ENCODE measurements around the gene EVC. TPM values are rescaled to one million over a fixed set of nuclear protein-coding genes. Genes with fewer than 3 reads are reported as not detected.

The EVC gene
- total and polyA plus RNA-seq, 4 donors, result 2.9 to 40.8 (median 13.6) TPM

- H3K27me3 ChIP-seq (ENCODE audit: control insufficient read depth in 3 of 3, insufficient read depth in 3 of 3, low read length in 2 of 3), result no peaks in the 10 kb centered on the region
- H3K9ac ChIP-seq (ENCODE audit: insufficient read depth in 1 of 2, low read length in 2 of 2), result no peak overlapping the region
- H3K27ac ChIP-seq (ENCODE audit: low read depth in 1 of 2, low read length in 1 of 2), result no peak overlapping the region
- H3K4me1 ChIP-seq (ENCODE audit: control insufficient read depth in 5 of 5, insufficient read depth in 5 of 5, low read length in 5 of 5), result no peaks in the 10 kb centered on the region
- no peaks in the 10 kb centered on the region for H3K9me3 ChIP-seq (ENCODE audit: control insufficient read depth in 4 of 4, insufficient read depth in 3 of 4, low read length in 3 of 4)
- TF ChIP-seq CTCF (IDR thresholded peaks at IDR 0.05; ENCODE audit: control extremely low read depth, extremely low read depth), result no peak
- no peak overlapping the region for H3K4me3 ChIP-seq
- WGBS, 2 donors, result 81 to 88% methylated on average over 30 of the region's 30 CpGs
- ATAC-seq (ENCODE audit: insufficient read depth, low FRiP score), result no peak
- peaks cover 0 to 43% (median 23%) of the 10 kb centered on the region in 4 donors for H3K36me3 ChIP-seq (ENCODE audit: control insufficient read depth in 4 of 4, insufficient read depth in 4 of 4, low read length in 4 of 4)
- no peak for DNase-seq
Measured at GRCh38 chr4:5730993-5731990, 20.3 kb downstream of the EVC start.

- TF ChIP-seq CTCF (IDR thresholded peaks at IDR 0.05; ENCODE audit: control extremely low read depth, extremely low read depth), result no peak
- Histone ChIP-seq H3K27me3 (ENCODE audit: control insufficient read depth in 3 of 3, insufficient read depth in 3 of 3, low read length in 2 of 3) (no peaks in the 10 kb centered on the region), H3K4me1 (ENCODE audit: control insufficient read depth in 5 of 5, insufficient read depth in 5 of 5, low read length in 5 of 5) (no peaks in the 10 kb centered on the region), H3K36me3 (ENCODE audit: control insufficient read depth in 4 of 4, insufficient read depth in 4 of 4, low read length in 4 of 4) (peaks cover 0 to 48% (median 25%) of the 10 kb centered on the region in 4 donors), H3K9ac (ENCODE audit: insufficient read depth in 1 of 2, low read length in 2 of 2) (no peak overlapping the region), H3K27ac (ENCODE audit: low read depth in 1 of 2, low read length in 1 of 2) (no peak overlapping the region), H3K4me3 (no peak overlapping the region), H3K9me3 (ENCODE audit: control insufficient read depth in 4 of 4, insufficient read depth in 3 of 4, low read length in 3 of 4) (no peaks in the 10 kb centered on the region)
- DNase-seq, result no peak
- WGBS, 2 donors, result 89 to 93% methylated on average over 10 of the region's 10 CpGs
- ATAC-seq (ENCODE audit: insufficient read depth, low FRiP score), result no peak
Measured at GRCh38 chr4:5732158-5732557, 21.2 kb downstream of the EVC start.

GRCh38 chr4:5734853-5735252 is 23.9 kb downstream of the EVC start:
- no peak for TF ChIP-seq CTCF (IDR thresholded peaks at IDR 0.05; ENCODE audit: control extremely low read depth, extremely low read depth)
- no peaks in the 10 kb centered on the region for H3K27me3 ChIP-seq (ENCODE audit: control insufficient read depth in 3 of 3, insufficient read depth in 3 of 3, low read length in 2 of 3)
- DNase-seq (no peak), ATAC-seq (ENCODE audit: insufficient read depth, low FRiP score) (no peak)
- no peaks in the 10 kb centered on the region for H3K4me1 ChIP-seq (ENCODE audit: control insufficient read depth in 5 of 5, insufficient read depth in 5 of 5, low read length in 5 of 5)
- H3K36me3 ChIP-seq (ENCODE audit: control insufficient read depth in 4 of 4, insufficient read depth in 4 of 4, low read length in 4 of 4), result peaks cover 0 to 42% (median 22%) of the 10 kb centered on the region in 4 donors
- H3K4me3 ChIP-seq, result no peak overlapping the region
- 85 to 92% methylated on average over 5 of the region's 5 CpGs for WGBS, 2 donors
- no peaks in the 10 kb centered on the region for H3K9me3 ChIP-seq (ENCODE audit: control insufficient read depth in 4 of 4, insufficient read depth in 3 of 4, low read length in 3 of 4)
- no peak overlapping the region for H3K27ac ChIP-seq (ENCODE audit: low read depth in 1 of 2, low read length in 1 of 2)
- no peak overlapping the region for H3K9ac ChIP-seq (ENCODE audit: insufficient read depth in 1 of 2, low read length in 2 of 2)

Measured in lung (tissue), 12 donors.